Mesendoderm (in vitro differentiated cells): ENCODE data around the gene LYSMD4. TPM values are rescaled to one million over a fixed set of nuclear protein-coding genes. Genes with fewer than 3 reads are reported as not detected.

Experiments
- small RNA-seq: library from polyadenylated mRNA; stranded (forward); fragments of <200 nt; extraction: miRNeasy Mini kit (QIAGEN cat#:217004); gene quantifications from one replicate; pipeline ENCODE3, GENCODE V24; 2013; ENCODE audit not compliant: insufficient read depth

Gene LYSMD4

Small RNA genes lying within 50 kb of the gene (small RNA-seq; reads per million reads assigned to genes)
- not detected for gene RF00019
